CD4-positive, alpha-beta T cell treated with Interleukin-4 for 1 hour (primary cell): ENCODE results near the gene TBCK.
"Not testable (repeated sequence)": the region's sequence is repeated elsewhere in the genome, so short reads cannot be mapped to it uniquely, and the experiment has no call there.

Experiments
- DNase-seq, 2 donors: peaks; one replicate each; pipeline ENCODE4 v3.0.0-alpha.2; 2020 to 2022

Gene TBCK

GRCh38 chr4:106208481-106209460 is 107.2 kb downstream of the TBCK start:
- no peak for DNase-seq

DNA sequence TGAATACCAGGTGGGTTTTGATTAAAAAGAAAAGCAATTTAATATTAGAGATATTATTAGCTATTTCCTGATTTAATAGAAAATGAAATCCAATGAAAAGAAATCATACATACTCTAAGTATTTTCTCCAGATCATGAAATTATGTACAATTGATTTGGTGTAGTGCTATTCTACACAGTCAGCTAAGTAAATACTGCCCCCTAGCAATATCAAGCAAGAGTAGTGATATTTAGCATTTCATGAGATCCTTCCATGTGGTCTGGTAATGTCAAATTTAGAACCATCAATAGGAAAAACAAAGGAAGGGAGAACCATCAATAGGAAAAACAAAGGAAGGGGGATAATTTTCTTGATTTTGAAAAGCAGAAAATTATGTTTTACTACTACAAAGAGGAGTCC is 114.6 kb downstream of the TBCK start:
- no peak for DNase-seq

DNA sequence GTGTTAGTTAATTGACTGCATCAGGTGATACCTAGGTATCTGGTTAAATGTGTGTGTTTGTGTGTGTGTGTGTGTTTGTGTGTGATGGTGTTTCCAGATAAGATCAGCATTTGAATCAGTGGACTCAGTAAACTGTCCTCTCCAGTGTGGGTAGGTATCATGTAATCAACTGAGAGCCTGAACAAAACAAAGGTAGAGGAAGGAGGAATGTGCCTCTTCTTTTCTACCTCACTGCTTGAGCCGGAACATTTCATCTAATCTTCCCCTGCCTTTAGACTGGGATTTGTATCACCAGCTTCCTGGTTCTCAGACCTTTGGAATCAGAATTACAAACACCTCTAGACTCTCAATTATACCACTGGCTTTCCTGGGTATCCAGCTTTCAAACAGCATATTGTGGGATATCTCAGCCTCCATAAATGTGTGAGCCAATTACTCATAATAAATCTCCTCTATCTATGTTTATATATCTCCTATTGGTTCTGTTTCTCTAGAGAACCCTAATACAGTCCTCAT is 120.5 kb downstream of the TBCK start:
- DNase-seq = no peak

DNA sequence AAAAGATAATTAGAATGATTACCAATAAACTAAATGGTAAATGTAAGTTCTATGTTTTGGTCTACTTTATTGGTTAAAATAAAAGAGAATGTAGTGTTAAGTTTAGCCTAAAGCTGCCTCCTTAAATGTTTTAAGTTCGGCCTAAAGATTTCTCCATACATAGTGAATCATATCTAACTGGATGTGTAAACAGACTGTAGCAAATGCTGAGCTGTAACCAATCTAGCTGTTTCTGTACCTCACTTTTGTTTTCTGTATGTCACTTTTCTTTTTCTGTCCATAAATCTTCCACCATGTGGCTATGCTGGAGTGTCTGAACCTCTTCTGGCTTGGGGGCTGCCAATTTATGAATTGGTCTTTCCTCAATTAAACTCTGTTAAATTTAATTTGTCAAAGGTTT is 121.2 kb downstream of the TBCK start:
- no peak for DNase-seq

DNA sequence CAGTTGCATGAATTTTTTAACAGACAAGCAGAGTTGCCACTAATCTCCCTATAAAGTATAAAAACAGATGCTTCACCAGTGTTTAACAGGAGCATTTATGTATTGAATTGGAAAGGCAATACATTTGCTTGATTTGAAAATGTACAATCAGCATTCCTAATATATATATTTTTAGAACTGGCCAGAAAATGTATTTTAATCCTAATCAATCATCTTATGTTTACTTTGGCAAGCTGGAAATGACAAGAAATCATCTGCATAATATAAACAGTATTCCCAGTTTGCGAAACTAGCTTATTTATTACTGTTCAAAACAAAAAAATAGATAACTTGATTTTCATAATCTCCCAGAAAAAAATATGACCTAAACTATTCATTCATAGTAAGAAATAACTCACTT is 123.9 kb downstream of the TBCK start:
- DNase-seq = no peak

GRCh38 chr4:106186201-106186600 is 129.8 kb downstream of the TBCK start:
- DNase-seq = no peak

- DNase-seq = no peak
Observed at GRCh38 chr4:106183551-106183950, 132.5 kb downstream of the TBCK start.

DNA sequence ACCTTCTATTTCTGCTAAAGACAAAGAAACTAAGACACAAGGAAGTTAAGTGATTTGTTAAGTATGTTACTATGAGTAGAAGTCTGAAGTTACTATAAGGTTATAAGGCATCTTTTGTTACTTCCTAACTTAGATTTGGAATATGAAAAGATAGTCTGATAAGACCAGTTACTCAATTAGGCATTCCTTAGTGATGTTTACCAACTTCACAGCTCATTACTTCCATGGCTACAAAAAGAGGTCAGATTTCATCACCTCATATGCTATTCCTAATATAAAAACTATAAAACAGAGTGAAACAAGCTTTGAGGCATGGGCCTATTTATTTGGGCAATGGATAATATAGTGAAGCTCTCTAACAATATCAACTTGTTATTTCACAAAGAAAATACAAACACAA is 143.1 kb downstream of the TBCK start:
- no peak for DNase-seq

DNA sequence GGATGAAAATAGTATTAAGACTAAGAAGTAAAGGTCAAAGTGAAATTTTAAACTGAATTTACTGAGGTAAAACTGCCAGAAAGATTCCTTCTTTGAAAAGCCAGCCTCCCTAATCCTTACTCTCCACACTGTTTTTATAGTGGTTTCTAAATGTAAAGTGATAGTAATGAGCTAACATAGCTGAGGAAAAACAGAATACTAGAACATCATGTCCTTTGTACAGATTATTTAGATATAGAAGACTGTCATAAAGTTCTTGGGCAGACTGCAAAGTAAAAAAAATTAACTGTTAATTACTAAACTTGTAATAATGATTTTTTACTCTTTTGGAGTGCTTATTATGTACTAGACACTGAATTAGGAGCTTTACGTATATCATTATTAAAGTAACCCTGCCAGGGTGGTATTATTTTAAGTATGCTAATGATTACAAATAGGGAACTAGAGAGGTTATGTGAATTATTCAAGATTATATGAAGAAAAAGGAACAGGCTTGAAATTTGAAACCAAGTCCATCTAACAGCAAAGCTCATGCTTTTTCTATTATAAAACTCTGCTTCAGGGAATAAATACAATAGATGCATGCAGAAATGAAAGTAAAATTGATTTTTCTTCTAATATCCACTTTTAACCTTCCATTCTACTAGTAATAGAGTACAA is 150.5 kb downstream of the TBCK start:
- DNase-seq = no peak

GRCh38 chr4:106162278-106162677 is 153.7 kb downstream of the TBCK start:
- no peak for DNase-seq

DNA sequence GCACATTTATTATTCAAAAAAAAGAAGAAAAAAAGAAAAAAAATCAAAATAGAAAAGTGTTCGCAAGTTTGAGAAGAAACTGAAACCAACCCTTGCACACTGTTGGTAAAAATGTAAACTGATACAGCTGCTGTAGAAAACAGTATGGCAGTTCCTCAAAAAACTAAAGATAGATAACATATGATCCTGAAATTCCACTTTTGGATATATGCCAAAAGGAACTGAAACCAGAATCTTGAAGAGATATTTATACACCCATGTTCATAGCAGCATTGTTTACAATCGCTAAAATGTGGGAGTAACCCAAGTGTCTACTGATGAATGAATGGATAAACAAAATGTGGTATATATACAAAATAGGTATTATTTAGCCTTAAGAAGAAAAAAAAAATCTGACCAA is 155.4 kb downstream of the TBCK start:
- DNase-seq = no peak

DNA sequence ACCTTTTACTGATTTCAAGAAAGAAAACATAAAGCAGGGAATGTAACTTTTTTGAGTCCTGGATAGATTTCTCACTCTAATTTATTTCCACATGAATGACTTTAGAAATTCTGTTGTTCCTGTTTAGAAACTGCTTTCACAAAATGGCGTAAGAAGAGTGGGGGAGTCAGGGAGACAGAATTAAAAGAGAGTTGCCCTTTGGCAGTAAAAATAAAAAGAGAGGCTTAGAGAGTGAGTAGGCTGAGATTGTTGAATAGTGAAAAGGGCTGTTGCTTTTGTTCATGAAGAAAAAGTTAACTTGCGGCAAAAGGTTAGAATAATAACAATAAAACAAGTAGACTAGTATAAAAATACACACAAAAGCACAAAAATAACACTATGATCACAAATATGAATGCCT is 166.1 kb downstream of the TBCK start:
- DNase-seq = no peak

DNA sequence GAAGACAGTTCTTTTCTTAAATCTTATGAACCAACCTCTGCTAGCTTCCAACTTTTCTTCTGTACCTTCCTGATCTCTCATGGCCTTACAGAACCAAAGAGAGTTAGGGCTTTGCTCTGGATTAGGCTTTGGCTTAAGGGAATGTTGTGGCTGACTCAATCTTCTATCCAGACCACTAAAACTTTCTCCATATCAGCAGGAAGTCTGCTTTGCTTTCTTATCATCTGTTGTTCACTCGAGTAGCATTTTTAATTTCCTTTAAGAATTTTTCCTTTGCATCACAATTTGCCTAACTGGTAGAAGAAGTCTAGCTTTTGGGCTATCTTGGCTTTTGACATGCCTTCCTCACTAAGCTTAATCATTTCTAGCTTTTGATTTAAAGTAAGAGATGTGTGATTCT is 167.0 kb downstream of the TBCK start:
- no peak for DNase-seq

- no peak for DNase-seq
Observed at GRCh38 chr4:106142616-106143127, 173.3 kb downstream of the TBCK start.

DNA sequence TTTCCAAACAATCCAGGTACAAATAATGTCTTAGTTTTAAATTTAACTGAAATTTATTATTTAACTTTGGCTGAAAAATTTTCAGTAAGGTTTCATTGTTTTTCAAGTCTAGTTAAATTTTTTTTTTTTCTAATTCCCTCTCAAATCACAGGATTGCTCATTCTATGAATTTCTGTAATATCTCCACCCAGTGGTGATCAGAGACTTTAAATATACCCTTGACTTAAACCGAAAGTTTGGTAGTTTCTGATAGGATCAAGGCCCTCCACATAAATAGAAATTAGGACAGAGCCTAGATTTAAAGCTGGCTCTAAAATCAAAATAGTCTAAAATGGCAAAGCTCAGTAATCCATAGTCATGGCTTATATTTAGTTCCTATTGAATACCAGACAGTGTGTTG is 175.4 kb downstream of the TBCK start:
- no peak for DNase-seq

- no peak for DNase-seq
Observed at GRCh38 chr4:106136777-106137331, 179.2 kb downstream of the TBCK start.

GRCh38 chr4:106132045-106132444 is 184.0 kb downstream of the TBCK start:
- DNase-seq = no peak

GRCh38 chr4:106126062-106126461 is 189.9 kb downstream of the TBCK start:
- no peak for DNase-seq

- DNase-seq = not testable (repeated sequence)
Observed at GRCh38 chr4:106119949-106120555, 196.0 kb downstream of the TBCK start.

GRCh38 chr4:106116025-106116424 is 200.0 kb downstream of the TBCK start:
- no peak for DNase-seq

DNA sequence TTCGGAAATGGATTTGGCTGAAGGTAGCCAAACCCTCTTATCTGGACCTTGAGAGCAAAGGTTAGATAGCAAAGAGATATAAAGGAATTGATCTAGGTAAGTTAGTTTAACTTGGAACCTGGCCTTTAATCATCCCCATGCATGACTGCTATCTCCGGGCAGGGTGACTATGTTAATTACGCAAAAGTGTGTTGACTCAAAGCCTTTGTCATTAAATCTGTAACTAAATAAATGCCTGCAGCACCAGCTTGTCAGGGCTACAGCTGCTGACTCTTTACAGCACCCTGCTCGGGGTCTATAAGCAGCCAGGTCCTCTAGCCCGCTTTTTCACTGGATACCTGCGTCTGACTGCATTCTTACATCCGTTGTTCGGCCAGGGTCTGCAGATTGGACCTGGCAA is 201.7 kb downstream of the TBCK start:
- DNase-seq = no peak

- DNase-seq = not testable (repeated sequence)
Observed at GRCh38 chr4:106111778-106112469, 204.1 kb downstream of the TBCK start.
